ENCODE measurements around the gene IGIP. TPM values are rescaled to one million over a fixed set of nuclear protein-coding genes. Genes with fewer than 3 reads are reported as not detected.

Gene IGIP
- total RNA-seq, 1 donor from 2014 or later, result 0.98 TPM

GRCh38 chr5:140084541-140084940 lies 41.2 kb upstream of the IGIP start:
- no peaks in the 10 kb centered on the region for H3K27me3 Mint-ChIP-seq (ENCODE audit: unreplicated experiment)
- TF ChIP-seq CTCF (IDR thresholded peaks at IDR 0.05; ENCODE audit: partially characterized antibody, unreplicated experiment), result no peak
- H3K4me1 Mint-ChIP-seq (ENCODE audit: low read depth, unreplicated experiment), result no peaks in the 10 kb centered on the region
- H3K27ac Mint-ChIP-seq (ENCODE audit: unreplicated experiment), result no peak overlapping the region
- no peaks in the 10 kb centered on the region for H3K9me3 Mint-ChIP-seq (ENCODE audit: unreplicated experiment)
- peaks cover 6% of the 10 kb centered on the region for H3K36me3 Mint-ChIP-seq (ENCODE audit: unreplicated experiment)
- H3K4me3 Mint-ChIP-seq (ENCODE audit: unreplicated experiment), result no peak overlapping the region
- no peak for DNase-seq

- Mint-ChIP-seq H3K4me1 (ENCODE audit: low read depth, unreplicated experiment) (no peaks in the 10 kb centered on the region), H3K4me3 (ENCODE audit: unreplicated experiment) (no peak overlapping the region), H3K9me3 (ENCODE audit: unreplicated experiment) (peaks cover 2% of the 10 kb centered on the region), H3K27ac (ENCODE audit: unreplicated experiment) (no peak overlapping the region), H3K27me3 (ENCODE audit: unreplicated experiment) (no peaks in the 10 kb centered on the region), H3K36me3 (ENCODE audit: unreplicated experiment) (peaks cover 7% of the 10 kb centered on the region)
- DNase-seq, result no peak
- no peak for TF ChIP-seq CTCF (IDR thresholded peaks at IDR 0.05; ENCODE audit: partially characterized antibody, unreplicated experiment)
These were observed 35.5 kb upstream of the IGIP start for GRCh38 chr5:140090251-140090650.

GRCh38 chr5:140093179-140093578 lies 32.6 kb upstream of the IGIP start:
- Mint-ChIP-seq H3K27me3 (ENCODE audit: unreplicated experiment) (no peaks in the 10 kb centered on the region), H3K4me1 (ENCODE audit: low read depth, unreplicated experiment) (no peaks in the 10 kb centered on the region), H3K27ac (ENCODE audit: unreplicated experiment) (no peak overlapping the region), H3K9me3 (ENCODE audit: unreplicated experiment) (peaks cover 2% of the 10 kb centered on the region), H3K4me3 (ENCODE audit: unreplicated experiment) (no peak overlapping the region), H3K36me3 (ENCODE audit: unreplicated experiment) (peaks cover 7% of the 10 kb centered on the region)
- TF ChIP-seq CTCF (IDR thresholded peaks at IDR 0.05; ENCODE audit: partially characterized antibody, unreplicated experiment), result no peak
- DNase-seq, result no peak

DNA sequence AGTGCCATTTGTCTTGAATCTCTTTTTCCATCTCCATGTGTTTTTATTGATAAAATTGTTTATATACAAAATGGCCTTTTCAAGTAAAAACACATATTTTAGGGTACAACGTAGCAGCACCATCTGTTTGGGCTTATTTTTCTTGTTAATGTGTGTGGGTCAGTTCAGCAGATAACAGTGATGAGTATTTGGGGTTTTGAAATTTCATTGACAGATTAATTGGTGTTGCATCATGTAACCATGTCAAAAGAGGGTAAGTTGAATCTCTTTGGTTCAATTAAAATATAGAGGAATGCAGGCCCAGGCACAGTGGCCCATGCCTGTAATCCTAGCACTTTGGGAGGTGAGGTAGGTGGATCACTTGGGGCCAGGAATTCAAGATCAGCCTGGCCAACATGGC lies 31.9 kb upstream of the IGIP start:
- no peaks in the 10 kb centered on the region for H3K4me1 Mint-ChIP-seq (ENCODE audit: low read depth, unreplicated experiment)
- DNase-seq, result no peak
- H3K4me3 Mint-ChIP-seq (ENCODE audit: unreplicated experiment), result no peak overlapping the region
- no peaks in the 10 kb centered on the region for H3K27me3 Mint-ChIP-seq (ENCODE audit: unreplicated experiment)
- H3K9me3 Mint-ChIP-seq (ENCODE audit: unreplicated experiment), result peaks cover 2% of the 10 kb centered on the region
- peaks cover 7% of the 10 kb centered on the region for H3K36me3 Mint-ChIP-seq (ENCODE audit: unreplicated experiment)
- TF ChIP-seq CTCF (IDR thresholded peaks at IDR 0.05; ENCODE audit: partially characterized antibody, unreplicated experiment), result no peak
- H3K27ac Mint-ChIP-seq (ENCODE audit: unreplicated experiment), result no peak overlapping the region

GRCh38 chr5:140094889-140095288 lies 30.8 kb upstream of the IGIP start:
- no peak for DNase-seq
- Mint-ChIP-seq H3K27ac (ENCODE audit: unreplicated experiment) (no peak overlapping the region), H3K4me1 (ENCODE audit: low read depth, unreplicated experiment) (no peaks in the 10 kb centered on the region), H3K36me3 (ENCODE audit: unreplicated experiment) (no peaks in the 10 kb centered on the region), H3K27me3 (ENCODE audit: unreplicated experiment) (peaks cover 1% of the 10 kb centered on the region), H3K9me3 (ENCODE audit: unreplicated experiment) (peaks cover 2% of the 10 kb centered on the region), H3K4me3 (ENCODE audit: unreplicated experiment) (no peak overlapping the region)
- no peak for TF ChIP-seq CTCF (IDR thresholded peaks at IDR 0.05; ENCODE audit: partially characterized antibody, unreplicated experiment)

Data from glutamatergic neuron (in vitro differentiated cells).